RWPE2 (cell line): ENCODE data around the gene ZNHIT1.
"Not testable (repeated sequence)": the region's sequence is repeated elsewhere in the genome, so short reads cannot be mapped to it uniquely, and the experiment has no call there.

Experiments
- ATAC-seq: fragments of 200-7000 bp; cut with Tn5 transposase; 3 replicates; pipeline ENCODE4 v1.9.1; 2021; ENCODE audit warnings: low read depth
- DNase-seq: peaks from one replicate; pipeline ENCODE4 v3.0.0-alpha.2; 2020; ENCODE audit warnings: low spot score
- H3K27ac ChIP-seq: fragments of 450-650 bp; 2 replicates; pipeline ENCODE4 v1.5.1; 2017; ENCODE audit warnings: mild to moderate bottlenecking; ENCODE audit not compliant: poor library complexity, severe bottlenecking
- H3K27me3 ChIP-seq: fragments of 250-450 bp; sonication (Bioruptor Pico); 2 replicates; pipeline ENCODE4 v1.5.1; 2021; ENCODE audit warnings: mild to moderate bottlenecking, moderate library complexity; ENCODE audit not compliant: insufficient read depth, poor library complexity, severe bottlenecking
- H3K36me3 ChIP-seq: fragments of 250-450 bp; sonication (Bioruptor Pico); 2 replicates; pipeline ENCODE4 v1.5.1; 2020; ENCODE audit warnings: low read depth, mild to moderate bottlenecking, moderate library complexity
- H3K4me1 ChIP-seq: fragments of 250-450 bp; sonication (Bioruptor Pico); 2 replicates; pipeline ENCODE4 v1.5.1; 2021; ENCODE audit warnings: mild to moderate bottlenecking, moderate library complexity; ENCODE audit not compliant: insufficient read depth, poor library complexity, severe bottlenecking
- H3K4me3 ChIP-seq: fragments of 250-450 bp; sonication (Bioruptor Pico); 2 replicates; pipeline ENCODE4 v1.5.1; 2021; ENCODE audit warnings: mild to moderate bottlenecking, moderate library complexity; ENCODE audit not compliant: severe bottlenecking
- H3K9me3 ChIP-seq: fragments of 250-450 bp; sonication (Bioruptor Pico); 2 replicates; pipeline ENCODE4 v1.5.1; 2021; ENCODE audit warnings: mild to moderate bottlenecking, moderate library complexity; ENCODE audit not compliant: severe bottlenecking
- CTCF ChIP-seq: fragments of 450-650 bp; IDR thresholded peaks from one replicate; pipeline ENCODE4 v1.5.1; 2017; ENCODE audit warnings: mild to moderate bottlenecking, moderate library complexity; ENCODE audit not compliant: poor library complexity, severe bottlenecking

The ZNHIT1 gene

GRCh38 chr7:101189109-101189508 lies 28.9 kb upstream of the ZNHIT1 start:
- ATAC-seq: no peak
- DNase-seq: no peak
- Histone ChIP-seq H3K27me3 (no peaks in the 10 kb centered on the region), H3K36me3 (no peaks in the 10 kb centered on the region), H3K9me3 (no peaks in the 10 kb centered on the region), H3K27ac (no peak overlapping the region), H3K4me3 (no peak overlapping the region), H3K4me1 (no peaks in the 10 kb centered on the region)
- no peak for TF ChIP-seq CTCF

DNA sequence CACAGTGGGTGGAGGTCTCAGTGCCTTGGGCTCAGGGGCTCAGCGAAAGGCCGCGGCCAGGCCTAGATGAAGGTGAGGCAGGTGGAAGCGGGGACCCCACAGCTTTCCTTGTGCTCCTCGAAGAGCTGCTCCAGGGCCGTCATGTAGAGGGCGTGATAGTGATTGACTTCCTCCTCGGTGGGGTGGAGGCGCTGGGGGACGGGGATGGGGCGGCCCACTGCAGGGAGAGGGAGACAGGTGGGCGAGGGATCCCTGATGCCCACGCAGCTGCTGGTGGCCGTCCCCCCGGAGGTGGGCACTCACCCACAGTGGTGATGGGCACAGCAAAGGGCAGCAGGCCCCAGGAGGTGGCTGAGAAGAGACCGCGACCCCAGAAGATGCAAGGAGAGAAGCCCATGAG lies 22.1 kb upstream of the ZNHIT1 start:
- H3K27ac ChIP-seq: no peak overlapping the region

GRCh38 chr7:101197991-101198390 lies 20.0 kb upstream of the ZNHIT1 start:
- Histone ChIP-seq H3K36me3 (no peaks in the 10 kb centered on the region), H3K4me3 (no peak overlapping the region), H3K27me3 (peaks cover 14% of the 10 kb centered on the region), H3K27ac (no peak overlapping the region), H3K4me1 (no peaks in the 10 kb centered on the region), H3K9me3 (no peaks in the 10 kb centered on the region)
- no peak for TF ChIP-seq CTCF
- DNase-seq: no peak
- no peak for ATAC-seq

More for the DNA sequence above, 22.1 kb upstream of the ZNHIT1 start:
- H3K27me3 ChIP-seq: no peaks in the 10 kb centered on the region
- DNase-seq (no peak), ATAC-seq (no peak)
- no peaks in the 10 kb centered on the region for H3K9me3 ChIP-seq
- no peak overlapping the region for H3K4me3 ChIP-seq
- no peaks in the 10 kb centered on the region for H3K36me3 ChIP-seq
- TF ChIP-seq CTCF: no peak
- H3K4me1 ChIP-seq: no peaks in the 10 kb centered on the region

DNA sequence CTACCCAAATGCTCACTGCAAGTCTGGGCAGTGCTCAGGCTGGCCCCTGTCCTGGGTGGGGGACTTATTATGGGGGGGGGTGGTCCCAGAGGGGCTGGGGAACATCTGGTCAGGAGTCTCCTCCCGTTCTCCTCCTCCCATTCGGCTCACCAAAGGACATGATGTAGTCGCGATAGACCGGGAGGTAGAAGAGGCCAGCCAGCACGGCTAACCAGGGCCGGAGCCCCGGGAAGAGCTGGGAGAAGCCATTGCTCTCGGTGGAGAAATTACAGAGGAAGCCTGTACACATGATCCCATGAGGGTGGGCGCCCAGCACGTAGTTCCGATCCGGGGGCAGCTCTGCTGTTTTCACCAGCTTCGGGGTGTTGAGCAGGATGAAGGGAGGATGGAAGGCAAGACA lies 19.5 kb upstream of the ZNHIT1 start:
- Histone ChIP-seq H3K36me3 (no peaks in the 10 kb centered on the region), H3K27ac (no peak overlapping the region), H3K4me1 (no peaks in the 10 kb centered on the region), H3K27me3 (peaks cover 14% of the 10 kb centered on the region), H3K4me3 (no peak overlapping the region), H3K9me3 (no peaks in the 10 kb centered on the region)
- no peak for TF ChIP-seq CTCF
- no peak for DNase-seq
- no peak for ATAC-seq

- not testable (repeated sequence) for H3K36me3 ChIP-seq, H3K9me3 ChIP-seq, H3K4me3 ChIP-seq, DNase-seq, ATAC-seq, H3K27ac ChIP-seq, H3K4me1 ChIP-seq
- H3K27me3 ChIP-seq: peaks cover 14% of the 10 kb centered on the region
Measured at GRCh38 chr7:101199522-101199921, 18.4 kb upstream of the ZNHIT1 start.
